GM18499 (cell line): Measurements from ENCODE around the gene INPP1.
"Not testable (repeated sequence)": the region's sequence is repeated elsewhere in the genome, so short reads cannot be mapped to it uniquely, and the experiment has no call there.

Source experiments
- ATAC-seq: cut with Tn5 transposase; IDR thresholded peaks from one replicate; pipeline ENCODE4 v1.9.1; 2021; ENCODE audit warnings: moderate number of reproducible peaks; ENCODE audit not compliant: insufficient read depth, unreplicated experiment

The INPP1 gene

GRCh38 chr2:190358655-190359448 lies 15.5 kb downstream of the INPP1 start:
- not testable (repeated sequence) for ATAC-seq

- ATAC-seq, result no peak
These were observed 17.2 kb downstream of the INPP1 start for GRCh38 chr2:190360561-190360960.

- no peak for ATAC-seq
These were observed 17.6 kb downstream of the INPP1 start for GRCh38 chr2:190360965-190361364.

- no peak for ATAC-seq
These were observed 18.2 kb downstream of the INPP1 start for GRCh38 chr2:190361572-190361971.

GRCh38 chr2:190362894-190363293 lies 19.5 kb downstream of the INPP1 start:
- ATAC-seq, result no peak

GRCh38 chr2:190365499-190366204 lies 22.3 kb downstream of the INPP1 start:
- no peak for ATAC-seq

GRCh38 chr2:190366248-190366753 lies 22.9 kb downstream of the INPP1 start:
- no peak for ATAC-seq

GRCh38 chr2:190367091-190367490 lies 23.7 kb downstream of the INPP1 start:
- no peak for ATAC-seq

GRCh38 chr2:190369635-190370034 lies 26.2 kb downstream of the INPP1 start:
- no peak for ATAC-seq

- no peak for ATAC-seq
These were observed 32.7 kb downstream of the INPP1 start for GRCh38 chr2:190376083-190376482.

- no peak for ATAC-seq
These were observed 33.3 kb downstream of the INPP1 start for GRCh38 chr2:190376591-190377245.

GRCh38 chr2:190378880-190379237 lies 35.5 kb downstream of the INPP1 start:
- ATAC-seq, result no peak

GRCh38 chr2:190379249-190379964 lies 36.0 kb downstream of the INPP1 start:
- ATAC-seq, result no peak

GRCh38 chr2:190380962-190381412 lies 37.6 kb downstream of the INPP1 start:
- no peak for ATAC-seq

GRCh38 chr2:190382851-190383250 lies 39.5 kb downstream of the INPP1 start:
- ATAC-seq, result peak; percentile 74

- no peak for ATAC-seq
These were observed 44.0 kb downstream of the INPP1 start for GRCh38 chr2:190387422-190387821.

- no peak for ATAC-seq
These were observed 52.9 kb downstream of the INPP1 start for GRCh38 chr2:190396271-190396670.

GRCh38 chr2:190402986-190403603 lies 59.7 kb downstream of the INPP1 start:
- no peak for ATAC-seq

- ATAC-seq, result no peak
These were observed 61.1 kb downstream of the INPP1 start for GRCh38 chr2:190404487-190404886.

- ATAC-seq, result no peak
These were observed 61.7 kb downstream of the INPP1 start for GRCh38 chr2:190405070-190405469.
